Left cardiac atrium (tissue), 4 donors: ENCODE measurements around the gene NOS2. TPM values are rescaled to one million over a fixed set of nuclear protein-coding genes. Genes with fewer than 3 reads are reported as not detected.
A peak's percentile ranks its signal among the peaks of the same experiment; 100 is the strongest.
"Not testable (repeated sequence)": the region's sequence is repeated elsewhere in the genome, so short reads cannot be mapped to it uniquely, and the experiment has no call there.

Experiments
- ATAC-seq, 2 donors: fragments of 200-7000 bp; cut with Tn5 transposase; one replicate each; pipeline ENCODE4 v1.9.1; 2020; ENCODE audit warnings: mild to moderate bottlenecking in 2 of 2, moderate library complexity in 2 of 2
- DNase-seq: peaks from one replicate; pipeline ENCODE4 v3.0.0-alpha.2; 2020
- intact Hi-C, 2 donors: fragments of 100-400 bp; cut with DNase I; formaldehyde crosslinking; loops; one replicate each; pipeline versions ENCODE4 v1.14.1 to v1.15.1; 2022 to 2023
- total RNA-seq, 2 donors: library from RNA; stranded (reverse); fragmentation: NEBNext Ultra II Directional; extraction: Animal tissue kit (Norgen Biotek cat#: 25700); gene quantifications; one replicate each; pipeline ENCODE4 v1.2.1, GENCODE V29; 2021
- donor health status: DM: no; HTN: yes; CAD: no.
- donor health status: DM: no; HTN: yes; CAD: no; lungs with severe emphysema.
- donor health status: DM: yes; HTN: yes; CAD: no.
- donor health status: Dilated cardiomyopathy.

Gene NOS2
- total RNA-seq, 2 donors from 2014 or later = 0.05 TPM; not detected in 1

DNA sequence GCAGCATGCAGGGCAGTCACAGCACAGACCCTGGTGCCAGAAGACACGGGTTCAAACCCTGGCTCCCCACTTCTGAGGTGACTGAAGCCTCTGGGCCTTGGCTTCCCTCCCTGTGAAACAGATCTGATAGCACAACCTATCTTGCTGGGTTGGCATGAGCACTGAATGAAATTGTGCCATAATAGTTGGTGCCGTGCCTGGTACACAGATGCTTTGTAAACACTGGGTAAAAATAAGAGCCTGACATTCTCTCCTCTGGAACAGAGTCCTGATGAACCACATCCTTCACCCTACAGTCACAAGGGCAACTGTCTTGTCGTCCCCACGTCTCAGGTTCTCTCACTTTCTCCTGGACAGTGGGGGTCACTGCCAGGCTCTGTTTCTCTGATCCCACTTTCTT is 35.7 kb downstream of the NOS2 start:
- DNase-seq (no peak), ATAC-seq (no peak)
- intact Hi-C loops = loop anchor here in 1 of 2 donors (5.0 kb wide), 1 partner anchor 113 kb away; no protein-coding TSS in a partner anchor

DNA sequence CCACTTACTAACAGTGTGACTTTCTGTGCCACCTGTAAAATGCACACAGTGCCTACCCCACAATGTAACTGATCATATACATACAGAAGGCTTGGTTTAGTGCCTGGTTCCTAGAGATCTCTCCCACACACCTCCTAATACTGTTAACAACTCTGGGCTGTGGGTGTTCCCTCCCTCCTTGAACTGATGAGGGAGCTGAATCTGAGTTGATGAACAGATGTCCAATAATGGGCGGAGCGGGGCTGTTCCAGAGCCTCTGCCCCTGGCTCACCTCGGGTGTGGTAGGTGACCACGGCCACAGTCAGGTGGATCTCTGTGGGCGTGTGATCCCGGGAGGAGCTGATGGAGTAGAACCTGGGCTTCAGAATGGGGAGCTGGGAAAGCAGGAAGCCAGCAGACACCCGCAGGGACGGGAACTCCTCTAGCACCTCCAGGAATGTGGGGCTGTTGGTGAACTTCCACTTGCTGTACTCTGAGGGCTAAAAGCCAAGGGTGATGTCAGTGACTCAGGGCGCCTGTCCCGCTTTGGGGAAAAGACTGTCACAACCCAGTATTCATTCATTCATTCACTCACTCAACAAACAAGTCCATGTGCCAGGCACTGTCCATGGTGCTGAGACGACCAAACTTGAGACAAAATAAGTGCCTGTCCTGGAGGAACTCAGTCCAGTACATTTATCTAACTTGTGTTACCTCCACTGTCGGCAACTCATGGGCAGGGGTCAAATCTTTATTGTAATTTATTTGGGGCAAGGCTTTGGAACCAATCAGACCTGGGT is 37.6 kb downstream of the NOS2 start:
- ATAC-seq (no peak), DNase-seq (no peak)
- intact Hi-C loops = loop anchor here in 1 of 2 donors (5.0 kb wide), 1 partner anchor 115 kb away; no protein-coding TSS in a partner anchor

DNA sequence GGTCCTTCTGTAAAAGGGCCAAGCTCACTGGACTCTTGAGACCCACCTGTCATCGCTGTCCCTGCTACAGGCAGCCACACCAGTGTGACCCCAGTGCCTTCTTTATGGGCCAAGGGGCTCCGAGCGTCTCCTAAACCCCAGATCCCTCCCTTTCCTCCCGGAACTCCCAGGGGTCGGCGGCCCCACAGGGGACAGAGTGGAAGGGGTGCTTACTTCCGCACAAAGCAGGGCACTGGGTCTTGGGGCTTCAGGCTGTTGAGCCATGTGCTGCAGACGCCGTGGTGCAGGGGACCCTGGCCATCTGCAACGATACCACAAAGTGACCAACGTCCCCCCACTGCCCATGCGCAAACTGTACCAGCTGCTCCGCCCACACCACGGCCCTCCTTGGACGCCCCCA is 39.4 kb downstream of the NOS2 start:
- ATAC-seq, DNase-seq: not testable (repeated sequence)
- intact Hi-C loops = loop anchor here (2.0 to 5.0 kb wide), 2 partner anchors 116 to 120 kb away; no protein-coding TSS in a partner anchor

DNA sequence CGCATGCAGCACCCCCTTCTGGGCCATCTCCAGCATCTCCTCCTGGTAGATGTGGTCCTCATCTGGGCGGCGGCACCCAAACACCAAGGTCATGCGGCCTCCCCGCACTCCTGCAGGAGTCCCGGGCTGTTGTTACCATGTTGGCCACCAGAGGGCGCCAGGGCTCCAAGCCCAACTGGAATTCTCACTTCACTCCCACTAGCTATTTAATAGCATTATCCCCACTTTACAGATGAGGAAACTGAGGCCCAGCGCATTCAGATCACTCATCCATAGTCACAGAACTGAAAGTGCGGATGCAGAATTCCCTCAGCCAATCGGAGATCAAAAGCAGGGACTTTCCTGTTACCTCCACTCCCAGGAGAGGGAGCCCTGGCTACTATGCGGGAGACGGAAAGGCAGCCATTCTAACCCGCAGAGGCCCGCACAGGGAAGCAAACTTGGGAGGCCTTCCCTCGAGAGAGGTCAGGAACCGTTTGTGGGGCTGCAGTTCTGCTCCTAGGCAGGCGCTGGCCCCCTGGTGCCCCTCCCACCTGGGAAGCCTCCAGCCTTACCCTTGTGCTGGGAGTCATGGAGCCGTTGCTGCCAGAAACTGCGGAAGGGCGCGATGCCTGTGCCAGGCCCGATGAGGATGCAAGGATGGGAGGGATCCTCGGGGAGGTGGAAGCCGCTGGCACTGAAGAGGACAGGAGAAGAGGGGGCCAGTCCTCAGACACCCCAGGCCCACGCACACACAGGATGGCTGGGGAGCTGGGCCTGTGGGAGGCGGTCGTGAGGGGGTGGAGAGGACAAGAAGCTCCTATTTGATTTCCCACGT is 40.1 kb downstream of the NOS2 start:
- intact Hi-C loops = loop anchor here (2.0 to 5.0 kb wide), 2 partner anchors 117 to 121 kb away; no protein-coding TSS in a partner anchor
- DNase-seq = peak; percentile 69
- peak; percentile 50 to 53 for ATAC-seq

GRCh38 chr17:27759528-27759927 is 40.8 kb downstream of the NOS2 start:
- no peak for DNase-seq
- intact Hi-C loops = loop anchor here (5.0 to 10.0 kb wide), 2 partner anchors 155 to 157 kb away; no protein-coding TSS in a partner anchor

GRCh38 chr17:27756467-27757371 is 43.6 kb downstream of the NOS2 start:
- no peak for DNase-seq
- peak; percentile 22 to 27 for ATAC-seq

More at GRCh38 chr17:27759528-27759927, 40.8 kb downstream of the NOS2 start:
- no peak for ATAC-seq

DNA sequence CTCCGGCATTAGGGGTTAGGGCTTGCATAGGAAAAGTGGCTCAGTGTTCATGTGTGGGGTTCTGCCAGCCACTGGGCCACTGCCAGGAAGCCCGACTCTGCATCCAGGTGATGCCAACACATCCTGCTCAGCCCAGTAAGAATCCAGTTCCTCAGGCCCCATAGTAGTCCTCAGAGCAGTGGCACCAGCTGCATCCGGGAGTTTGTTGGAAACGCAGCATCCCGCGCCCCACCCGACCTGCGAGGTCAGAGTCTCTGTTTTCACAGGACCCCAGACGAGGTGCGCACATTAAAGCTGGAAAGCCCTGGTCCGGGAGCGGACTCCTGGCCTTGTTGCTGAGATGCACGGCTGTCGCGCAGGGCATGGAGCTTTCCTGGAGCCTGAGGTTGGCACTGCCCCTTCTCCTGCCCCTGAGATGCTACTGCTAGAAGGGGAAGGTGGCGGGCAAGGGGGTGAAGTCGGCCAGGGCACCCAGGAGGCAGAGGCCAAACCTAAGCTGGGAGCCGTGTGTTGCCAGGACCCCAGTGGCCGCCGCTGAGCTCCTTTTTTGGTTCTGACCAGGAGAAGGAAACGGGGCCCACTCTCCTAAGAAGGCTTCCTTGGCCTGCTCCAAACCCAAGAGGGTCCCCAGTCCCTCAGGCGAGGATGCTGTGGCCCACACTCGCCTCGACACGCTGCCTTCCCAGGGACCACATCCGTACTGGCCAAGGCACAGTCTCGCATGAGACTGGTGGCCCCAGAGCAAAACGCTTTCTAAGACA is 44.4 kb downstream of the NOS2 start:
- no peak for DNase-seq
- ATAC-seq = no peak
- intact Hi-C loops = loop anchor here (2.0 to 10.0 kb wide), 4 partner anchors 99 to 154 kb away; no protein-coding TSS in a partner anchor

More at GRCh38 chr17:27756467-27757371, 43.6 kb downstream of the NOS2 start:
- intact Hi-C loops = loop anchor here (2.0 to 10.0 kb wide), 4 partner anchors 100 to 154 kb away; no protein-coding TSS in a partner anchor

- no peak for ATAC-seq
- DNase-seq = no peak
- intact Hi-C loops = loop anchor here in 1 of 2 donors (10.0 kb wide), 1 partner anchor 150 kb away; no protein-coding TSS in a partner anchor
These were observed 45.8 kb downstream of the NOS2 start for GRCh38 chr17:27754549-27754948.

DNA sequence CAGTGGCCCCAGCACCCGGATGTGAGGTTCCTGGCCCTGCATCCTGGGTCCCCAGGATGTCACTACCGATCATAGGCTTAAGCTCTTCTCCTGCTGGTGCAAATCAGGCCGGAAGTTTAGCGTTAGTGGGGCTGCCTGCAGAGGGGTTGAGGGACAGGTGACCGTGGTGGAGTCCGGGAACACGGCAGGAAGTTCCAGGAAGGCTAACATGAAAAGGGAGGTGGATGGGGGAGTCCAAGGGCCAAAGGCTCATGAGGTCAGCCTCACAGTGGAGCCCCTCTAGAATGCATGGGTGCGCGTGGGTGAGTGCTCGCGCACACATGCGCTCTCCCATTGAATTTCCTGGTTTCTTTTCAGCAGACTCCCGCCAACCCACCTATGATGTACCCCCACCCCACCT is 46.6 kb downstream of the NOS2 start:
- intact Hi-C loops = loop anchor here in 1 of 2 donors (10.0 kb wide), 1 partner anchor 149 kb away; no protein-coding TSS in a partner anchor
- not testable (repeated sequence) for ATAC-seq, DNase-seq

- not testable (repeated sequence) for DNase-seq
- peak; percentile 22 to 54 for ATAC-seq
- intact Hi-C loops = loop anchor here in 1 of 2 donors (10.0 kb wide), 1 partner anchor 148 kb away; no protein-coding TSS in a partner anchor
These were observed 47.3 kb downstream of the NOS2 start for GRCh38 chr17:27752831-27753619.

DNA sequence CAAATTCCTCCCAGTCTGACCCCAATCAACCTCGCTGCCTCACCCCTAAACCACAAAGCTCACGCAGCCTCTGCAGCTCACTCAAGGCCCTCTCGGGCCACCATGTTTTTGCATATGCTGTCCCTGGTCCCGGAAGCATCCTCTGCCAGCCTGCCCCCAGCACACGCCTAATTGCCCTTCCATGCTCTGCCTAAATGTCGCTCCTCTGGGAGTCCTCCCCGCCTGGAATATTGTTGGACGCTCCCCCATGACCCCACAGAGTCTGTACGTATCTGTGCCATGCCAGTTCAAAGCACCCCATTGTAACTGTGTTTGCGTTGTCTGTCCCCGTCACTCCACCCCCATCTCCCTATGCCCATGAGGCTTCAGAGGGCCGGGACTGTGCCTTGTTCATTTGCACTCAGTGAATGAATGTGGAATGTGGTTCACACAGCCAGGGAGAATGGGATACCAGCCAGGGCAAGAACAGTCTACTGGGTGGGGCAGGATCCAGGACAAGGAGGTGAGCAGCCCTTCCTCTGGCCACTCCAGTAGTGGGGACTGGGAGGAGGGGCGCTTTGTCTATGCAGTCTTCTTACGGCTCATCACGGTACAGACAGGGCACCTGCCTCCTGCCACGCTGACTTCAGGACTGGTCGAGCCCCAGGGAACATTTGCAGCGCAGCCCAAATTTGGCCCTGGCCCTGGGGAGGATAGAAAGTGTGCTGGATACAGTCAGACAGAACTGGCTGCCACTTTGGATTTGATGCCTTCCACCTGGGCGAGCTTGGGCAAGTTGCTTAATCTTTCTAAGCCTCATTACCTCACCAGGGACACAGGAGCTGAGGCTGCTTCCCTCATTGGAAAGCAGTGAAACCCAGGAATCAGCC is 48.5 kb downstream of the NOS2 start:
- DNase-seq (no peak), ATAC-seq (no peak)
- intact Hi-C loops = loop anchor here in 1 of 2 donors (10.0 kb wide), 1 partner anchor 147 kb away; no protein-coding TSS in a partner anchor

GRCh38 chr17:27751166-27751565 is 49.2 kb downstream of the NOS2 start:
- DNase-seq (no peak), ATAC-seq (no peak)
- intact Hi-C loops = loop anchor here in 1 of 2 donors (10.0 kb wide), 1 partner anchor 146 kb away; no protein-coding TSS in a partner anchor

GRCh38 chr17:27749562-27750150 is 50.7 kb downstream of the NOS2 start:
- not testable (repeated sequence) for DNase-seq, ATAC-seq
- intact Hi-C loops = loop anchor here in 1 of 2 donors (10.0 kb wide), 1 partner anchor 145 kb away; no protein-coding TSS in a partner anchor

DNA sequence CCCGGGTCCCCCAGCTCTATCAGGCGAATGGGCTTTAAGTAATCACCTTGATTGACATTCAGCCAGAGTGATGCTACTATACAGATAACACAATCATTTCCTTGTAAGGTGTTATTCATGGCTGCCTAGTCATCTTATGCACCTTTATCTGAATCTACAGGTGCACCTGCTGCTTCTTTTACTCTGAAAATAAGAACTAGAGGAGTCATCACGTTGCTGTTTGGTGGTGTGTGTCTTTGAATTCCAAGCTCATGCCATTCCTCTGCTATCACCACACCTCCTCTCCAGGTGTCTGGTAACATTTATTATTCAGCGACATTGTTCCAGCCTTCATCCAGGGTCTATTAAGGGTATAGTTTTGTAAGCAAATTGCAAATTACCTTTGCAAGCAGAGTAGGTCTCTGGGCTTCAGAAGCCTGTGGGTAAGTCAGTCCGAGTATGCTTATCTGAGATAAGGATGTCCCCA is 51.9 kb downstream of the NOS2 start:
- no peak for ATAC-seq
- intact Hi-C loops = no loop called here

More for the DNA sequence above, 51.9 kb downstream of the NOS2 start:
- DNase-seq = no peak
